Endometrial microvascular endothelial cells (primary cell): ENCODE measurements around the gene ARHGEF38. TPM values are rescaled to one million over a fixed set of nuclear protein-coding genes. Genes with fewer than 3 reads are reported as not detected.
"Not testable (repeated sequence)": the region's sequence is repeated elsewhere in the genome, so short reads cannot be mapped to it uniquely, and the experiment has no call there.

Experiments
- in situ Hi-C: cut with HindIII; loops from 2 replicates; pipeline ENCODE4 v1.10.0; 2017; ENCODE audit warnings: low sequenced_read_pairs, low pct_unique_long_range_greater_than_20kb; ENCODE audit errors: inconsistent ontology term
- total RNA-seq: library from RNA; depleted of rRNA; stranded (reverse); fragments of >200 nt; gene quantifications from one replicate; pipeline ENCODE4 v1.2.3, GENCODE V29; 2015; ENCODE audit errors: inconsistent ontology term

The ARHGEF38 gene
- total RNA-seq, 1 donor from 2014 or later, result not detected

DNA sequence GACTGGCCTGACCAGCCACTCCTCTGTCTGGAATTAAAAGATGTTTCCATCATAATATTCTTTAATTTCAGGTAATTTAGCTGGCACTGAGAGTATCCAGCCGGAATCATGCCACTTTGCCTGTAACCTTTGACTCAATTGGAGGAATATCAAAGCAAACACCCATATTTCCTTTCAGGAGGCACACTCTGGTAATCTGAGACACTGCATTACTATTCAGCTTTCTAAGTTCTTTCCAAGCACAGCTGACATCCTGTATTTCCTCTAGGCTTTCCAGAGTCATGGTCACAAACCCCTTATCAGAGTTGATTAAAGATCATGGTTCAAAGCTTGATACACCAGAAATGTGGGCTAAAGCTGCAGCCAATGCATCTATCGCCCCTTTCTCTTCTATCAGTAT, 126.8 kb downstream of the ARHGEF38 start:
- in situ Hi-C loops, result no loop called here

DNA sequence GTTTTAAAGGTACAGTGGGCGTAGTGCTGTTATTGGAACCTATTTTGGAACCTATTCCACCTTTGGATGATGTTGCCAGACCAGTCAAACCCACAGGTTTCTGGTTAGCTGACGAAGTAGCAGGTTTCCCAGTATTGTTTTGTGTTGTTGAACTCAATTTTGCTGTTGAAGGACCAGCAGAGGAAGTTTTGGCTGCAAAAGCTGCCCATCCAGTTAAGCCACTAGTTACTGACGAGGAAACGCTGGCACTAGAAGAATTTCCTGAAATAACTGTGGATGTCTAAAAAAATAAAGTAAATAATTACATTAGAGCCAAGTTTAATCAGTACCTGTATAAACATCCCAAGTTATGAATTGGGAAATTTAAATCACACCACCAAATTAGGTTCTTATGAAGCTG, 130.6 kb downstream of the ARHGEF38 start:
- in situ Hi-C loops, result no loop called here

DNA sequence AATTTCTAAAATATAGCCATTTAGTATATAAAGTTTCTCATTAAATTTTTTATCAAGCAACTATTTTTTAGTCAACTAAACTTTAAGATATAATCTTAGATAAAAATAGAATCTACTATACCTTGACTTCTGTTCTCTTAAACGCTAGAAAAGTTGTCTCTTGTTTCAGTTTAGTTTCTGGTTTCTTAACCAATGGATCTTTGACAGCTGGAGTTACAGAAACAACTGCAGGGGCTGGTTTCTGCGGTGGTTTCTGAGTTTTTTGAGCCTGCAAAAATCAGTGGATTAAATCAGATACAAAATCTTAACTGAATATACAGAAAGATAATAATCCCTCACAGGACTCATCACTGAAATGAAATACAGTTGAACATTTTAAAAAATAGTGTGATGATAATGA, 134.2 kb downstream of the ARHGEF38 start:
- in situ Hi-C loops, result no loop called here

DNA sequence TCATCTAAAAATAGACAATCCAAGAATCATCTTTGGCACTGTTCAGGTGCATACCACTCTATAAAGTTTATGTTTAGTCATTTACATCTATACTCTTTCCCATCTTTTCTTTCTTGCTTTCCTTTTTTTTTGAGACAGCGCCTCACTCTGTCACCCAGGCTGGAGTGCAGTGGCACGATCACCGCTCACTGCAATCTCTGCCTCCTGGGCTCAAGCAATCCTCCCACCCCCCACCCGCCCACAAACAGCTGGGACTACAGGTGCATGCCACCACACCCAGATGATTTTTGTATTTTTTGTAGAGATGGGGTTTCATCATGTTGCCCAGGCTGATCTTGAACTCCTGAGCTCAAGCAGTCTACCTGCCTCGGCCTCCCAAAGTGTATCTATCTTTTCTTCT, 142.4 kb downstream of the ARHGEF38 start:
- in situ Hi-C loops, result not testable (repeated sequence)

DNA sequence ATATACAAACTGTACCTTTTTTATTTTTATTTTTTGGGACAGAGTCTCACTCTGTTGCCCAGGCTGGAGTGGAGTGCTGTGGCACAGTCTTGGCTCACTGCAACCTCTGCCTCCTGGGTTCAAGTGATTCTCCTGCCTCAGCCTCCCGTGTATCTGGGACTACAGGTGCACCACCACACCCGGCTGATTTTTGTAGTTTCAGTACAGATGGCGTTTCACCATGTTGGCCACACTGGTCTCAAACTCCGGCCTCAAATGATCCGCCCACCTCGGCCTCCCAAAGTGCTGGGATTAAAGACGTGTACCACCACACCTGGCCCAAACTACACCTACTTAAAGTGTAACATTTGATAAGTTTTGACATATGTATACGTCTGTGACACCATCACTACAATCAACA, 143.4 kb downstream of the ARHGEF38 start:
- in situ Hi-C loops, result not testable (repeated sequence)

DNA sequence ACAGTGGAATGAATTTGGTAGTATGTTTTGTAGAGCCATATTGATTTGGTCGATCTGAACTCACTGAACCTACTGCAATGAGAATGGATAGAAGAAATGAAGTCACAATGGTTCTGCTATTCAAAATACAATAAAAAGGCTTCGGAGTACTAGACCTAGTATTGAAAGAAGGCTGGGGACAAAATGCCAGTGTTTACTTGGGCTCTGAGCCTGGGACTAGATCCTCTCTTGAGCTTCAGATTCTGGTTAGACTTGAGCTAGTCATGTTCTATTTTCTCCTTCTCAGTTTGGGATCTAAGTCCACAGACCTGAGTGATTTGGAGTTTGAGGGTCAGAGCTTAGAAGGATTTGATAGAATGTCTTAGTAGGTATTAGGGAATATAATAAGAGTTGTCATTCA, 146.2 kb downstream of the ARHGEF38 start:
- in situ Hi-C loops, result no loop called here

DNA sequence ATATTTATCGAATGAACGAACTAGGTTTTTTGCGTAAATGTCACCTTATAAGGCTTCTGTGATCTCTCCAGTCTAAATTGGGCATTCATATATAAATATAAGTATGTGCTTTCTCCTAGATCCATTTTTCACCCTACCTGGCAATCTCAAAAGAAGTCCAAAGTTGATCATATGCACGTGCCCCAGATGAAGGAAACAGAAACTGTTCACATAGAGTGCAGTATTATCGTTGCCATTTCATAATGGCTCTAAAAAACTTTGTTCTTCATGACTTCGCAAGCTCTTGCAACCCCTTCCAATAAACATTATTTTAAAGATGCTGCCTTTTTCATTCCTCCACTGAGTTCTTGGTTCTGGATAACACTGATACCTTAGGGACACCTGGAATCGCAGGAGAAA, 155.4 kb downstream of the ARHGEF38 start:
- in situ Hi-C loops, result no loop called here

DNA sequence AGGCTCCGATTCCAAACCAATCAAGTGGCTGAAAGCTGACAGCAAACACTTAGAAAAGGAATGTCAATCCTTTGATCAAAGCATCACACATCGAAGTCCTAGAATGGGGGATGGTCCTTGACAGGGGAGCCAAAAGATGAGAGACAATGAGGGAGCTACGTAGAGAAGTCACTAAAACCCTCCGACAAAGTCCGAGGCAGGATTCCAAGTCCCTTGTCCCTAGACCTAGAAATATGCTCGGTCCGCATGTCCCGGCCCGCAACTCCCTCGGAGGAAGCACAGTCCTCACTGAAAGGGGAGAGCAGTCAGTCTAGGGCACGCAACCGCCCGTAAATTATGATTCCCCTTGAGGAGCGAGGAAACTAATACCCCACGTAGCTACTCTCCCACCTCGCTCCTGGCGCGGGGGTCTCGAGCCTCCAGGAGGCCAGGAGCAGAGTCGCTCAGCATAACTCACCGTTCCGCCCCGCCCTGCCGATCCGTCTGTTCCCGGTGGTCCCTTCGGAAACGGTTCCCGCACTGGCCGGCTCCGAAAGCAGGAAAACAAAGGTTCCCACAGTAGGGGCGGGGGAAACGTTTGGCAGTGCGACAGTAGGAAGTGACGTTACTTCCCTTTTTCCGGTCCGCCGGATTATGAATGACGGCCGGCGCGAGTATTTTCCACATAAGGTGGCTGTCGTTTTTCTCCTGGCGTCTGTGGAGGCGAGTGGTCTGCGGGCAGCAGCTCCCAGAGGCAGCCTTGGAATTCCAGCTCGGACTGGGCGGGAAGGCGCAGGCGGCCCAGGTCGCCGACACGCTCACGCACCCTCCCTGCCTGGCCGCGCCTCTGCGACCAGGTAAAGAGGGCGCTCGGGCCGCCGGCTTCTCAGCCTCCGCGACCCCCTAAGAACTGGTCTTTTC, 156.0 kb downstream of the ARHGEF38 start, which contains the start of the genes GSTCD and INTS12:
GSTCD (plus strand) TSS at position 604 of the 900 bp plus-strand sequence. CDS start 8,830 bp downstream, outside the sequence.
INTS12 (minus strand) TSS at position 509 of the 900 bp plus-strand sequence. CDS start 8,684 bp downstream, outside the sequence.
- in situ Hi-C loops, result no loop called here

DNA sequence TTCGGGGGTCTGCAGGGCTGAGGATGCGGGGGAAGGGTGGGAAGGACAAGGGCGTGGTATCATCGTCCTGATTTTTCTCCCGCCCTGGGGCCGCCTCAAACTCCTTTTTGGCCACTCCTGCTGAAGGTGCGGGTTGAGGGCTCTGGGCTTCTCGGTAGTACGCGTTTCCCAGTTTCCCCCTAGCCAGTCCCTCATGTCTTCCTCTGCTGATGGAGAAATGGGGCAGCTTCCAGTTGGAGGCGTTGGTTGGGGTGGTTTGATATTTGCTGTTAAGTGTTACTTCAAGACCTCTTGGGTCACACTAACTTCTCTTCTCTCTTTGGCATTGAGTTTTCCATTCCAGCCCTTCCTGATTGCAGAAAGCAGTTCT, 156.6 kb downstream of the ARHGEF38 start:
- in situ Hi-C loops, result no loop called here

DNA sequence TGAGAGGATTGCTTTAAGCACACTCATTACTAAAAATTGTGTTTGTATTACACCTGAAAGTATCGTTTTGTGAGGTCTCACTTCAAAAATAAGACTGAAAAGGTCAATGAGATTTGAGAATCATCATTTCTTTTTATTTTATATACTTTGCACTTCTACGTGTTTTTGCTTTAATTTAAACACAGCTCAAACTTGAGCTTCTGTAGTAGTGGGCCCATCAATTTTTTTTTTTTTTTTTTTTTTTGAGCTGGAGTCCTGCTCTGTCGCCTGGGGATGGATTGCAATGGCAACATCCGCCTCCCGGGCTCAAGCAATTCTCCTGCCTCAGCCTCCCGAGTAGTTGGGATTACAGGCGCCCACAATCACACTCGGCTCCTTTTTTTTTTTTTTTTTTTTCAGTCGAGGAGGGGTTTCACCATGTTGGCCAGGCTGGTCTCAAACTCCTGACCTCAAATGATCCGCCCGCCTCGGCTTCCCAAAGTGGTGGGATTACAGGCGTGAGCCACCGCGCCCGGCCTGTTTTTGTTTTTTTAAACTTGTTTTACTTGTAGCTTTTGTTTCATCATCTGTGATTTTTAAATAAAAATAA, 157.7 kb downstream of the ARHGEF38 start:
- in situ Hi-C loops, result no loop called here

DNA sequence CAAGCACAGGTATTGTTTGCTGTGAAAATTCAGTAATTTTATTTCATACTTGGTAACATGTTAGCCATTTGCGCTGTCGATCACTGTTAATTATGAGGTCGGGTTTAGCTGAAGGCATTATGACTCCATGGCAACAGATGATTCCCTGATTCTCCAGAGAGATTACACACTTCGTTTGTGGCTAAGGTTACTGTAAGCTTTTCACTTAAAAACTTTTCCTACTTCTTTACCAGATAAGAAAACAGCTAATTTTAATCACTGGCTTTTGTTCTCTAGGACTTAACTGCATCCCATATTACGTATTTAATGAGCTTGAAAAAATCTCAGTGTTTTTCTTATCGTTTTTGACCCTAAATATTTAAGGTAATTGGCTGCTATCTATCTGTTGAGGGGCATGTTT, 158.3 kb downstream of the ARHGEF38 start:
- in situ Hi-C loops, result no loop called here

DNA sequence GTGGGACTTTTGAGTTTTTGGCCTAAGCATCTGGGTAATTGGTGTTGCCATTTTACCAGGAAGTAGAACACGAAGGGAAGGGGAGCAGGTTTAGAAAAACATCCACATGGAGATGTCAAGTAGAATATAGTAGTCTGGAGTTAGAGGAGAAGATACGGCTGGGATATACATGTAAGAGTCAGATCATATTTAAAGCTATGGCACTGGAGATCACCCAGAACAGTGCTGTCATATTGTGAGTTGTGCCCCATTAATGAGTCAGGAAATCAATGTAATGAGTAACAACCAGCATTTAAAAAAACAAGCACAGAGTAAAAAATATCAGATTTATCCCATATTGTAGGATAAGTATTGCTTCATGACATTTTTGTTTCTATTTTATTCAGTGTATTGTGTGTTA, 160.3 kb downstream of the ARHGEF38 start:
- in situ Hi-C loops, result no loop called here

DNA sequence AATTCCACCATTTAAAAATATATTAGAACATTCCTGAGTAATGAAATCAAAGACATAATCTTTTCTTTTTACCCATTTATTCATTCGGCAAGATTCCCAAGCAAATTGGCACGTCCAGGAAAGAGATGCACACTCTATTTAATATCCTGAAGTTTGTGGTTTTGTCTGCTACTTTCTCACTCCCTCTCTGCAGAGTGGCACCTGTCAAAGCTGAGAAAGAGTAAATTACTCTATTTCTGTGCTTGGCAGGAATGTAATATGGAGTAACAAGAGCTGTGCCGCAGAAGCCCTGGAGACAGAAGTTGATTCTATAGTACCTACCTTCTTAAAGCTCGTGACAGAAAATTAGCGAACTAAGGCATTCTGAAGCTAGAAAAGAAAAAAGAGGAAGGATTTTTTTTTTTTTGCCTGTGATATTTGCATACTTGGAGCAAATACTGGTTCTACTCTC, 161.7 kb downstream of the ARHGEF38 start:
- in situ Hi-C loops, result no loop called here

DNA sequence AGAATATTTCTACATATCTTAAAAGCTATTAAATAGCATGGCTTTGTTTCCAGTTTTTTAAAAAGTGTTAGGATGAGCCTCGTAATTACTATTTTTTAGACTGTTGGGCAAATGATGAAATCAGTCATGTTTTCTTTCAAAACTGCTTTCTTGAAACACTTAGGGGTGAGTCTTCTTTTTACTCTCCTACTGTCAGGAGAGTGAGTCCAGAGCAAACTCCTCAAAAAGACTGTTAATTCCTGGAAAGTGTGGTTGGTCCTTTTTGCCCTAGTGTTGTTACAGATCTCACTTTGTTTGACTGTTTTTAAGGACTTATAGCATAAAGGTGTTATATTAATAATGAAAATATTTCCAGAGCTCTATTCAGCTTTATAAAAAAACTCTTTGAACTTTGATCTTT, 162.5 kb downstream of the ARHGEF38 start:
- in situ Hi-C loops, result no loop called here

DNA sequence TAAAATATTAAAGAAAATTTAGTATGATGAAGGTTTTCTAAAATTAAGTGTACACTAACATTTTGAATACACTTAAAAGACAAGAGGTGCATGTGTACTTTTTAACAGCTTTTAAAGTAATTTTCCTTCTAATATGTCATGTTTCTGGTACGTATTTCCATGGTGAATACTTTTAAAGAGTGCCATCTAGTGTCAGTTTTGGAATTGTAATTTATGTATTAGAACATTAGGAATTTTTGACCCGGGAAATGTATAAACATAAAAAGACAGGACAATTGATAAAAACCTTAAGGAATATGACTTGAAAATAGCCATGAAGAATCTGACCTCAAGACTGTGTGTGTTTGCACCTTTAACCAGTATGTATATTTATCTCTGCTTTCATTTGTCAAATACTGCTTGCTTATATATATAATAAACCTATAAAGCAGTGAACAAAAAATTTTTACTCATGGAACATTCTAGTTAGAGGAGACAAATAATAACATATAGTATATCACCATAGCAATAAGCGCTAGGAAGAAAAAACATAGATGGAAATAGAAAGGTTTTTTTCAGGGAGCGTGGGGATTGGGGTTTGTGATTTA, 163.4 kb downstream of the ARHGEF38 start:
- in situ Hi-C loops, result no loop called here

DNA sequence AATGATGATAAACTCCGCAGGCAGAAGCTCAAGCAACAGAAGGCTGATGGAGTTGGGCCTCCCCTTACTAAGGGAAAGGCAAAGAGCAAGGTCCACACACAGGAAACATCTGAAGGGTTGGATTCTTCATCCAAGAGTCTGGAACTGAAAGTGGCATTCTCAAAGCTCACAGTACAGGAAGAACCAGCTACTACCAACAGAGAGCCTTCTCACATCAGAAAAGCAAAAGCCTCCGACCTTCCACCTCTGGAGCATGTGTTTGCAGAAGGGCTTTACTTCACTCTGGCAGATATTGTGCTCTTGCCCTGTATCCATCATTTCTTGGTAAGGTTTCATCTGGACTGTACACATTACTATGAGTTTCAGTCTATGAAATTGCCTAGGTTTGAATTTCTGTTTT, 166.8 kb downstream of the ARHGEF38 start:
- in situ Hi-C loops, result no loop called here

DNA sequence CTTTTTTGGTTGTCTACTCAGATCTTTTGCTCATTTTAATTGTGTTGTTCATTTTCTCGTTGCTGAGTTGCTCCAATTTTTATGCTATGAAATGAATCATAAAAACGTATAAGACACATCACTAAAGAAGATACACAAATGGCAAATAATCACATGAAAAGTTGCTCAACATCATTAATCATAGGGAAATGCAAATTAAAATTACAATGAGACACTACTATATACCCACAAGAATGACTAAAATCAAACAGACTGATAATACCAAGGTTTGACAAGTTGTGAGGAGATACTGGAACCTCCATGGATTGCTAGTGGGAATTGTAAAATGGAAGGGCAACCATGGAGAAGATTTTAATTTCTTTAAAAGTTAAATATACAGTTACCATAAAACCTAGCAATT, 173.2 kb downstream of the ARHGEF38 start:
- in situ Hi-C loops, result no loop called here

DNA sequence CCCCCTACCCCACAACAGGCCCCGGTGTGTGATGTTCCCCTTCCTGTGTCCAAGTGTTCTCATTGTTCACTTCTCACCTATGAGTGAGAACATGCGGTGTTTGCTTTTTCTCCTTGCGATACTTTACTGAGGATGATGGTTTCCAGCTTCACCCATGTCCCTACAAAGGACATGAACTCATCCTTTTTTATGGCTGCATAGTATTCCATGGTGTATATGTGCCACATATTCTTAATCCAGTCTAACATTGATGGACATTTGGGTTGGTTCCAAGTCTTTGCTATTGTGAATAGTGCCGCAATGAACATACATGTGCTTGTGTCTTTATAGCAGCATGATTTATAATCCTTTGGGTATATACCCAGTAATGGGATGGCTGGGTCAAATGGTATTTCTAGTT, 177.5 kb downstream of the ARHGEF38 start:
- in situ Hi-C loops, result not testable (repeated sequence)
